Naive thymus-derived CD4-positive, alpha-beta T cell (primary cell): ENCODE data around the gene ABTB1. TPM values are rescaled to one million over a fixed set of nuclear protein-coding genes. Genes with fewer than 3 reads are reported as not detected.
A peak's percentile ranks its signal among the peaks of the same experiment; 100 is the strongest.

Experiments
- ATAC-seq: fragments of 150-1000 bp; cut with Tn5 transposase; 2 replicates; pipeline ENCODE4 v1.10.0; 2021; ENCODE audit warnings: mild to moderate bottlenecking, moderate library complexity
- CTCF ChIA-PET: fragments of 350-600 bp; sonication (Branson Sonifier 250); formaldehyde crosslinking; loops from one replicate; lab custom pipeline; 2021; ENCODE audit warnings: antibody characterized with exemption; lab: Charles Lee
- POLR2A ChIA-PET: fragments of 350-600 bp; sonication (Branson Sonifier 250); formaldehyde crosslinking; loops from one replicate; lab custom pipeline; 2021; ENCODE audit warnings: antibody characterized with exemption, inconsistent platforms; lab: Charles Lee
- DNase-seq, 9 donors: peaks; one replicate each; pipeline versions ENCODE4 v3.0.0 to v3.0.0-alpha.2; 2020 to 2022; ENCODE audit warnings: mixed read lengths in 1 of 9
- H3K27ac ChIP-seq: one replicate; pipeline ENCODE4 v1.7.0; 2013; ENCODE audit warnings: mild to moderate bottlenecking, low read depth, low read length, moderate library complexity
- H3K27me3 ChIP-seq, 2 donors: one replicate each; pipeline ENCODE4 v1.7.0; 2013; ENCODE audit warnings: low read length in 2 of 2, mild to moderate bottlenecking in 2 of 2, moderate library complexity in 2 of 2; ENCODE audit not compliant: control insufficient read depth in 2 of 2, insufficient read depth in 2 of 2
- H3K36me3 ChIP-seq, 3 experiments: 1 replicate in 2 of 3; 2 replicates in 1 of 3; pipeline ENCODE4 v1.7.0; 2013; ENCODE audit warnings: low read length in 3 of 3, mild to moderate bottlenecking in 3 of 3, moderate library complexity in 1 of 3; ENCODE audit not compliant: insufficient read depth in 3 of 3, control insufficient read depth in 2 of 3
- H3K4me1 ChIP-seq, 2 donors: one replicate each; pipeline ENCODE4 v1.7.0; 2013; ENCODE audit warnings: low read length in 2 of 2, mild to moderate bottlenecking in 2 of 2, moderate library complexity in 1 of 2; ENCODE audit not compliant: control insufficient read depth in 2 of 2, insufficient read depth in 2 of 2
- H3K4me3 ChIP-seq: 2 replicates; pipeline ENCODE4 v1.7.0; 2013; ENCODE audit warnings: mild to moderate bottlenecking, low read length
- H3K9me3 ChIP-seq, 3 experiments: 1 replicate in 2 of 3; 2 replicates in 1 of 3; pipeline ENCODE4 v1.7.0; 2013; ENCODE audit warnings: low read length in 3 of 3; ENCODE audit not compliant: control insufficient read depth in 2 of 3
- H3K27ac Mint-ChIP-seq, 9 donors: one replicate each; pipeline ENCODE4 v1.8.0; 2020 to 2022; ENCODE audit warnings: mixed read lengths in 9 of 9, mild to moderate bottlenecking in 8 of 9, moderate library complexity in 5 of 9, inconsistent platforms in 2 of 9
- H3K27me3 Mint-ChIP-seq, 5 donors: one replicate each; pipeline ENCODE4 v1.8.0; 2021 to 2022; ENCODE audit warnings: mixed read lengths in 5 of 5, mild to moderate bottlenecking in 1 of 5
- H3K36me3 Mint-ChIP-seq, 5 donors: one replicate each; pipeline ENCODE4 v1.8.0; 2020 to 2022; ENCODE audit warnings: mixed read lengths in 5 of 5, mild to moderate bottlenecking in 3 of 5, inconsistent platforms in 1 of 5
- H3K4me1 Mint-ChIP-seq, 7 donors: one replicate each; pipeline ENCODE4 v1.8.0; 2020 to 2022; ENCODE audit warnings: mixed read lengths in 7 of 7, mild to moderate bottlenecking in 3 of 7, inconsistent platforms in 1 of 7
- H3K4me3 Mint-ChIP-seq, 10 donors: one replicate each; pipeline ENCODE4 v1.8.0; 2020 to 2022; ENCODE audit warnings: mild to moderate bottlenecking in 10 of 10, mixed read lengths in 10 of 10, moderate library complexity in 6 of 10, inconsistent platforms in 2 of 10
- H3K9me3 Mint-ChIP-seq, 11 donors: one replicate each; pipeline ENCODE4 v1.8.0; 2020 to 2022; ENCODE audit warnings: mixed read lengths in 11 of 11, mild to moderate bottlenecking in 4 of 11, inconsistent platforms in 1 of 11, moderate library complexity in 1 of 11
- intact Hi-C, 2 donors: fragments of 100-400 bp; cut with micrococcal nuclease; formaldehyde crosslinking; loops; one replicate each; pipeline ENCODE4 v1.15.1; 2023
- polyA plus RNA-seq, 2 donors: library from polyadenylated mRNA; unstranded; fragments of 300-500 nt; fragmentation: Illumina TruSeq; gene quantifications; one replicate each; pipeline ENCODE4 v1.2.3, GENCODE V29; 2021
- total RNA-seq, 6 experiments: library from RNA in 5 of 6; stranded (reverse) in 5 of 6; gene quantifications; 1 replicate in 5 of 6; 2 replicates in 1 of 6; pipeline ENCODE4 v1.2.3 and lab custom pipeline; 2021 to 2026

The ABTB1 gene
- total and polyA plus RNA-seq, 7 experiments from 2014 or later = 26.7 to 182 (median 115) TPM

DNA sequence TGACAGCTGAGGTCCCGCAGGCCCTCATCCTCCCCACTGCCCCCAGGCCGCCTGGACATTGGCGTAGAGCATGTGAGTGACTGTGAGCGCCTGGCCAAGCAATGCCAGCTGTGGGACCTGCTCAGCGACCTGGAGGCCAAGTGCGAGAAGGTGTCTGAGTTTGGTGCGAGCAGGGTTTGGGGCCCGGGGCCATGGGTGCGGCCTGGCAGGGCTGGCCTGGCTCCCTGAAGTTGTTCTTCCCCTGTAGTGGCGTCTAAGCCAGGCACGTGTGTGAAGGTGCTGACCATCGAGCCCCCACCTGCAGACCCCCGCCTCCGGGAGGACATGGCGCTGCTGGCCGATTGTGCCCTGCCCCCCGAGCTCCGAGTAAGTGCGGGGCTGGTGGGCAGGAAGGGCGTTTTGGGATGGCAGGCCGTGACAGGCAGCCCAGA lies 4.2 kb downstream of the ABTB1 start:
- Histone ChIP-seq H3K27me3 (no peaks in the 10 kb centered on the region), H3K9me3 (no peaks in the 10 kb centered on the region), H3K36me3 (peaks cover 0 to 48% (median 0%) of the 10 kb centered on the region in 3 experiments), H3K4me1 (peaks cover 8 to 17% of the 10 kb centered on the region in 2 donors), H3K27ac (no peak overlapping the region), H3K4me3 (no peak overlapping the region)
- ATAC-seq (no peak), DNase-seq (no peak)
- CTCF ChIA-PET = no interaction called here
- Mint-ChIP-seq H3K36me3 (peaks cover 0 to 15% (median 3%) of the 10 kb centered on the region in 5 donors), H3K4me3 (no peak overlapping the region), H3K27ac (no peak overlapping the region), H3K4me1 (peaks cover 16 to 38% (median 32%) of the 10 kb centered on the region in 7 donors), H3K9me3 (peaks cover 0 to 2% (median 0%) of the 10 kb centered on the region in 11 donors), H3K27me3 (no peaks in the 10 kb centered on the region)
- intact Hi-C loops = loop anchor here (10.0 kb wide), 2 partner anchors 448 to 1592 kb away; partner anchors contain the start of genes RUVBL1 (in 1 of the 2) and SLC41A3 (in 1 of the 2)
- POLR2A ChIA-PET = no interaction called here

DNA sequence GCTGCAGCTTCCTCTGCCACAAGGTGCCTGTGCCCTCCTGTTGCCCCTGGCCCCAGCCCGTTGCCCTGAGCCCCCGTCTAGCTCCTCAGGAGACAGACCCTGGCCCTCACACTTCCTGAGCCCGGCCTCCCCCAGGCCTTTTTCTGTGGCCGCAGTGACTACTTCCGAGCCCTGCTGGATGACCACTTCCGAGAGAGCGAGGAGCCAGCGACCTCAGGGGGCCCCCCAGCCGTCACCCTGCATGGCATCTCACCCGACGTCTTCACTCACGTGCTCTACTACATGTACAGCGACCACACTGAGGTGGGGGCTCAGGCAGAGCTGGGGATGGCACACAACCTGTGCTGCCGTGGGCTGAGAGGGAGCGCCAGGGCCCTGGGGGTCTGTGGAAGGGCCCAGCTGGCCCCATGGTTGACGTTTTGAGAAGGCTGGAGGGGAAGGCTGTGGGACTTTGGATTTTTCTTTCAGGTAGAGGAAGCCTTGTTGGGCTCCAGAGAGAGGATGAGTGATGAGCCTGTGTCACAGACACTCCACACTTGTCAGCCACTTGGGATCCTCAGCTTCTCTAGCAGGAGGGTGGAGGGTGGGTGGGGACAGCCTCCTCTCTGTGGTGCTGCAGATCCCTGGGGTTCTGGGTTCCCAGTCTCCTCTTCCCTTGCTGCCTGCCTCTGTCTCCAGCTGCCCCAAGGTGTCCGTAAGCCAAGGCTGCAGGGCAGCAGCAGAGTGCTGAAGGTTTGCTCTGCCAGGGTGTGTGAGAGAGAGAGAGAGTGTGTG lies 5.0 kb downstream of the ABTB1 start:
- ChIA-PET POLR2A (interaction anchor here (0.8 kb wide), 1 partner anchor 17 kb away, joined by 3 read pairs; no protein-coding TSS in a partner anchor), CTCF (no interaction called here)
- H3K36me3 ChIP-seq = peaks cover 0 to 48% (median 0%) of the 10 kb centered on the region in 3 experiments
- no peak overlapping the region for H3K27ac ChIP-seq
- Mint-ChIP-seq H3K27me3 (no peaks in the 10 kb centered on the region), H3K9me3 (peaks cover 0 to 2% (median 0%) of the 10 kb centered on the region in 11 donors), H3K4me3 (peak overlapping the region in 2 of 10 donors; percentile 13 to 25), H3K27ac (peak overlapping the region in 6 of 9 donors; percentile 21 to 70 (median 54)), H3K4me1 (peaks cover 16 to 38% (median 33%) of the 10 kb centered on the region in 7 donors), H3K36me3 (peaks cover 0 to 15% (median 3%) of the 10 kb centered on the region in 5 donors)
- no peaks in the 10 kb centered on the region for H3K9me3 ChIP-seq
- intact Hi-C loops = loop anchor here (10.0 kb wide), 2 partner anchors 447 to 1593 kb away; partner anchors contain the start of genes RUVBL1 (in 1 of the 2) and SLC41A3 (in 1 of the 2)
- DNase-seq (no peak), ATAC-seq (no peak)
- no peak overlapping the region for H3K4me3 ChIP-seq
- H3K4me1 ChIP-seq = peaks cover 7 to 17% of the 10 kb centered on the region in 2 donors
- H3K27me3 ChIP-seq = no peaks in the 10 kb centered on the region

DNA sequence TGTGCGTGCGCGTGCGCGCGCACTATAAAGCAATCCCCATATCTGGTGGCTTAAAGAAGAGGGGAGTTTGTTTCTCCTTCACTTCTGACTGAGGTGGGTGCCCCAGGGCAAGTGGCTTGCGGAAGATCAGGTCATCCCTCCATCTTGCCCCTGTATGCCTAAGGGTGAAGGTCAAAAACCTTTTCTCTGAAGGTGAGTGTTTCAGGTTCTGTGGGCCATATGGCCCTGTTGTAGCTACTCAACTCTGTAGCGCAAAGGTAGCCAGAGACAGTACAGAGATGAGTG lies 5.5 kb downstream of the ABTB1 start:
- intact Hi-C loops = loop anchor here (10.0 kb wide), 2 partner anchors 447 to 1593 kb away; partner anchors contain the start of genes RUVBL1 (in 1 of the 2) and SLC41A3 (in 1 of the 2)

DNA sequence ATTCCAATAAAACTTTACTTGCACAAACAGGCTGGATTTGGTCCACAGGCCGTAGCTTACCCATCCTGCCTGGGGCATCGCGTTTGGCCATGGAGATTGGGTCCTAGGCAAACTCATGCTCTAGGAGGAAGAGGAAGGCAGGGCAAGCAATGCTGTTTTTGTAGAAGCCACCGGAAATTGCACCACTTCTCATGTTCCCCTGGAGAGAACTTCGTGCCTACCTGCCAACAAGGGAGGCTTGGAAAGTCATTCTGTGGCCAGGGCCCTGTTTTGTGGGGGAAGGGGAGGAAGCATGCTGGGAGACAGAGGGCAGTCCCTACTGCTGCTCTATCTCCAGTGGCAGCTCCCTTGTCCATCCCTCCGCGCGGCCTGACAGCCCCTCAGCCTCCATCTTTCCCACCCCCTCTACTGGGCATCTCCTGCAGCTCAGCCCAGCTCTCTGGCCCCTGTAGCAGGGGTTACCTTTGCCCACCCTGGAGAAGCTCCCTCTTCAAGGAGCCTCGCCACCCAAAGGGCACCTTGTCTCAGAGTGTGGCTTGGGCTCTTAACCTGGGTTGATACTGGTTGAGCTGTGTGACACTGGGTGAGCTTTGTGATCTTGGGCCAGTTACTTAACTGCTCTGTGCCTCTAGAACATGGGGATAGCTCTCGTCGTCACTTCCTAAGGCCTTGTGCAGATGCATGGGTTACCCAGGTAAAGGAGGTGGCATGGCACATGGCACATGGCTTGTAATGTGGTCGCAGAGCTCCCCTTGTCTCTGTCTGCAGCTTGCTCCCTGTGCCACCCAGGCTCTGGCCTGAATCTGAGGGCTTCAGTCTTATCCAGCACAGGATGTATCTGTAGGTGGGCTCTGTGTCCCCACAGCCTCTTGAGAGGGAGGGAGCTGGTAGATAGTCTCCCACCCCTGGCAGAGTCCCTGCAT lies 6.1 kb downstream of the ABTB1 start:
- Histone ChIP-seq H3K27me3 (no peaks in the 10 kb centered on the region), H3K9me3 (no peaks in the 10 kb centered on the region), H3K4me1 (peaks cover 1 to 11% of the 10 kb centered on the region in 2 donors), H3K4me3 (no peak overlapping the region), H3K27ac (no peak overlapping the region), H3K36me3 (peaks cover 0 to 48% (median 0%) of the 10 kb centered on the region in 3 experiments)
- DNase-seq = peak in 1 of 9 donors; percentile 20
- Mint-ChIP-seq H3K4me3 (no peak overlapping the region), H3K27ac (peak overlapping the region in 2 of 9 donors; percentile 43 to 51), H3K9me3 (peaks cover 0 to 2% (median 0%) of the 10 kb centered on the region in 11 donors), H3K27me3 (no peaks in the 10 kb centered on the region), H3K4me1 (peaks cover 14 to 39% (median 34%) of the 10 kb centered on the region in 7 donors), H3K36me3 (peaks cover 0 to 15% (median 3%) of the 10 kb centered on the region in 5 donors)
- POLR2A ChIA-PET = interaction anchor here (0.6 kb wide), 1 partner anchor 21 kb away, joined by 3 read pairs; no protein-coding TSS in a partner anchor
- ATAC-seq = no peak
- CTCF ChIA-PET = interaction anchor here (0.8 to 1.0 kb wide), 2 partner anchors 17 to 103 kb away, joined by 3 read pairs; no protein-coding TSS in a partner anchor
- intact Hi-C loops = loop anchor here (10.0 kb wide), 2 partner anchors 446 to 1594 kb away; partner anchors contain the start of genes RUVBL1 (in 1 of the 2) and SLC41A3 (in 1 of the 2)

More for the DNA sequence above, 5.5 kb downstream of the ABTB1 start:
- ATAC-seq (no peak), DNase-seq (no peak)
- Histone ChIP-seq H3K36me3 (peaks cover 0 to 48% (median 0%) of the 10 kb centered on the region in 3 experiments), H3K27ac (no peak overlapping the region), H3K9me3 (no peaks in the 10 kb centered on the region), H3K4me3 (no peak overlapping the region), H3K4me1 (peaks cover 7 to 17% of the 10 kb centered on the region in 2 donors), H3K27me3 (no peaks in the 10 kb centered on the region)
- H3K9me3 Mint-ChIP-seq = peaks cover 0 to 2% (median 0%) of the 10 kb centered on the region in 11 donors
- peaks cover 0 to 15% (median 3%) of the 10 kb centered on the region in 5 donors for H3K36me3 Mint-ChIP-seq
- CTCF ChIA-PET = interaction anchor here (0.8 to 1.0 kb wide), 2 partner anchors 18 to 103 kb away, joined by 3 read pairs; no protein-coding TSS in a partner anchor
- H3K27me3 Mint-ChIP-seq = no peaks in the 10 kb centered on the region
- no peak overlapping the region for H3K4me3 Mint-ChIP-seq
- POLR2A ChIA-PET = no interaction called here
- H3K4me1 Mint-ChIP-seq = peaks cover 16 to 38% (median 33%) of the 10 kb centered on the region in 7 donors
- peak overlapping the region in 2 of 9 donors; percentile 21 to 38 for H3K27ac Mint-ChIP-seq

DNA sequence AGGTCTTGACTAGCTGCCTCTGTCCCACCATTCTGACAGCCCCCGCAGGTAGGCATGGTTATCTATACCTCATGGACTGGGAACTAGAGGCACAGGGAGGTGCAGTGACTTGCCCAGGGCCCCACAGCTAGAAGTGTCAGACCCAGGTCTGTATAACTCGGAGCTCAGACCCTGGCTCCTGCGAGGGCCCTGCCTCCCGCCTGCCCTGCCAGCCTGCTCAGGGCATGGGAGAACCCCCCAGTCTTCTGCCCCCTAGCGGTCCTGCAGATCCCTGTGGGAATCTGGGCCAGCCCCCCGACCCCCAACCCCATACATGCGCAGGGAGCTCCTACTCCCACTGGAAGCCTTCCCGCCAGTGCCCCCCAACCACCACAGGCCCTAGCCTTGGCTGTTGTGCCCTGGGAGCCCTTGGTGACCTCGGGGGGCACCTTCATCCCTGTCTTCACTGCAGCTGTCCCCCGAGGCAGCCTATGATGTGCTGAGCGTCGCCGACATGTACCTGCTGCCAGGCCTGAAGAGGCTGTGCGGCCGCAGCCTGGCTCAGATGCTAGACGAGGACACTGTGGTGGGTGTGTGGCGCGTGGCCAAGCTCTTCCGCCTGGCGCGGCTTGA lies 6.9 kb downstream of the ABTB1 start:
- Mint-ChIP-seq H3K4me3 (no peak overlapping the region), H3K27me3 (no peaks in the 10 kb centered on the region), H3K9me3 (peaks cover 0 to 2% (median 0%) of the 10 kb centered on the region in 11 donors), H3K4me1 (peaks cover 7 to 39% (median 32%) of the 10 kb centered on the region in 7 donors), H3K27ac (peak overlapping the region in 1 of 9 donors; percentile 51), H3K36me3 (peaks cover 0 to 14% (median 3%) of the 10 kb centered on the region in 5 donors)
- Histone ChIP-seq H3K27ac (no peak overlapping the region), H3K4me1 (peaks cover 0 to 5% of the 10 kb centered on the region in 2 donors), H3K9me3 (no peaks in the 10 kb centered on the region), H3K4me3 (no peak overlapping the region), H3K36me3 (peaks cover 0 to 48% (median 0%) of the 10 kb centered on the region in 3 experiments), H3K27me3 (no peaks in the 10 kb centered on the region)
- ChIA-PET CTCF (no interaction called here), POLR2A (no interaction called here)
- ATAC-seq = no peak
- peak in 1 of 9 donors; percentile 19 for DNase-seq
- intact Hi-C loops = loop anchor here (10.0 kb wide), 2 partner anchors 445 to 1595 kb away; partner anchors contain the start of genes RUVBL1 (in 1 of the 2) and SLC41A3 (in 1 of the 2)
